GM12891 (cell line): ENCODE data around the gene TMEM151A.

ENCODE experiments used
- DNase-seq: peaks from one replicate; pipeline ENCODE4 v3.0.0; 2011; ENCODE audit warnings: low spot score; ENCODE audit not compliant: insufficient read length
- FAIRE-seq: peaks from 2 replicates; lab custom pipeline; 2011; peaks lifted over from hg19 to GRCh38; lab: Jason Lieb, UNC
- PAX5 ChIP-seq: IDR thresholded peaks from 2 replicates; pipeline ENCODE4 v1.6.1; 2011; ENCODE audit warnings: low read length, moderate library complexity, mild to moderate bottlenecking; ENCODE audit not compliant: insufficient read depth, severe bottlenecking
- POLR2A ChIP-seq: IDR thresholded peaks from 2 replicates; pipeline ENCODE4 v1.6.1; 2011; ENCODE audit warnings: low read depth, low read length, control low read depth
- POLR2AphosphoS5 ChIP-seq: IDR thresholded peaks from 2 replicates; pipeline ENCODE4 v1.6.1; 2011; ENCODE audit warnings: low read depth, low read length, control low read depth
- POU2F2 ChIP-seq: IDR thresholded peaks from 2 replicates; pipeline ENCODE4 v1.6.1; 2011; ENCODE audit warnings: low read depth, mild to moderate bottlenecking, control low read depth, low read length, moderate library complexity
- SPI1 ChIP-seq: IDR thresholded peaks from 2 replicates; pipeline ENCODE4 v1.6.1; 2011; ENCODE audit warnings: low read depth, low read length, control low read depth
- TAF1 ChIP-seq: IDR thresholded peaks from 2 replicates; pipeline ENCODE4 v1.6.1; 2011; ENCODE audit warnings: low read depth, low read length, control low read depth

TMEM151A gene

GRCh38 chr11:66313321-66314185 lies 21.9 kb downstream of the TMEM151A start:
- DNase-seq (no peak), FAIRE-seq (no peak)
- TF ChIP-seq POLR2A (no peak), POU2F2 (no peak), SPI1 (no peak), POLR2AphosphoS5 (no peak), TAF1 (no peak), PAX5 (no peak)

- TF ChIP-seq TAF1, result no peak
- no peak for TF ChIP-seq POLR2AphosphoS5
- no peak for TF ChIP-seq POLR2A
- TF ChIP-seq PAX5, result no peak
- no peak for TF ChIP-seq SPI1
- TF ChIP-seq POU2F2, result no peak
- FAIRE-seq (no peak), DNase-seq (no peak)
Measured at GRCh38 chr11:66314186-66314501, 22.4 kb downstream of the TMEM151A start.

- TF ChIP-seq PAX5, result no peak
- TF ChIP-seq POLR2A, result no peak
- no peak for TF ChIP-seq SPI1
- TF ChIP-seq POLR2AphosphoS5, result no peak
- TF ChIP-seq POU2F2, result no peak
- no peak for TF ChIP-seq TAF1
- no peak for FAIRE-seq
Measured at GRCh38 chr11:66314561-66315497, 23.1 kb downstream of the TMEM151A start.

GRCh38 chr11:66315498-66315885 lies 23.8 kb downstream of the TMEM151A start:
- DNase-seq, result no peak
- no peak for FAIRE-seq
- TF ChIP-seq POLR2A (no peak), POU2F2 (no peak), SPI1 (no peak), TAF1 (no peak), PAX5 (no peak), POLR2AphosphoS5 (no peak)

More at GRCh38 chr11:66314561-66315497, 23.1 kb downstream of the TMEM151A start:
- DNase-seq, result no peak

GRCh38 chr11:66315921-66316811 lies 24.5 kb downstream of the TMEM151A start:
- FAIRE-seq (no peak), DNase-seq (no peak)

GRCh38 chr11:66316849-66317251 lies 25.2 kb downstream of the TMEM151A start, which contains the start of gene CD248:
TSS of gene CD248 (minus strand) at chr11:66317044. CDS start at chr11:66317027, 17 bp downstream.
- no peak for TF ChIP-seq POLR2AphosphoS5
- TF ChIP-seq POU2F2, result no peak
- no peak for TF ChIP-seq TAF1
- TF ChIP-seq PAX5, result no peak
- no peak for TF ChIP-seq POLR2A
- no peak for TF ChIP-seq SPI1
- no peak for FAIRE-seq
- DNase-seq, result no peak

More at GRCh38 chr11:66315921-66316811, 24.5 kb downstream of the TMEM151A start:
- no peak for TF ChIP-seq POLR2AphosphoS5
- TF ChIP-seq SPI1, result no peak
- no peak for TF ChIP-seq POU2F2
- no peak for TF ChIP-seq PAX5
- no peak for TF ChIP-seq POLR2A
- TF ChIP-seq TAF1, result no peak

GRCh38 chr11:66317322-66317722 lies 25.6 kb downstream of the TMEM151A start:
- TF ChIP-seq POLR2AphosphoS5, result no peak
- no peak for TF ChIP-seq SPI1
- TF ChIP-seq POU2F2, result no peak
- TF ChIP-seq PAX5, result no peak
- TF ChIP-seq POLR2A, result no peak
- TF ChIP-seq TAF1, result no peak
- FAIRE-seq (no peak), DNase-seq (no peak)
